ENCODE data around the gene MBOAT1.

The MBOAT1 gene

GRCh38 chr6:20113649-20114224 is 98.5 kb downstream of the MBOAT1 start:
- no peak for DNase-seq (ENCODE audit: low read depth)
- no peak for TF ChIP-seq CTCF (conservative IDR thresholded peaks at IDR 0.05; ENCODE audit: low read length)
- no peak overlapping the region for H3K4me3 ChIP-seq (ENCODE audit: low read length)

GRCh38 chr6:20112841-20113240 is 99.4 kb downstream of the MBOAT1 start:
- H3K4me3 ChIP-seq (ENCODE audit: low read length): no peak overlapping the region
- TF ChIP-seq CTCF (conservative IDR thresholded peaks at IDR 0.05; ENCODE audit: low read length): no peak
- DNase-seq (ENCODE audit: low read depth): no peak

GRCh38 chr6:20112241-20112640 is 100.0 kb downstream of the MBOAT1 start:
- no peak overlapping the region for H3K4me3 ChIP-seq (ENCODE audit: low read length)
- DNase-seq (ENCODE audit: low read depth): no peak
- TF ChIP-seq CTCF (conservative IDR thresholded peaks at IDR 0.05; ENCODE audit: low read length): no peak

- TF ChIP-seq CTCF (conservative IDR thresholded peaks at IDR 0.05; ENCODE audit: low read length): no peak
- no peak for DNase-seq (ENCODE audit: low read depth)
- no peak overlapping the region for H3K4me3 ChIP-seq (ENCODE audit: low read length)
Measured at GRCh38 chr6:20110478-20110877, 101.8 kb downstream of the MBOAT1 start.

GRCh38 chr6:20109526-20109925 is 102.7 kb downstream of the MBOAT1 start:
- TF ChIP-seq CTCF (conservative IDR thresholded peaks at IDR 0.05; ENCODE audit: low read length): no peak
- no peak for DNase-seq (ENCODE audit: low read depth)
- H3K4me3 ChIP-seq (ENCODE audit: low read length): no peak overlapping the region

- no peak for TF ChIP-seq CTCF (conservative IDR thresholded peaks at IDR 0.05; ENCODE audit: low read length)
- H3K4me3 ChIP-seq (ENCODE audit: low read length): no peak overlapping the region
- DNase-seq (ENCODE audit: low read depth): no peak
Measured at GRCh38 chr6:20105838-20106237, 106.4 kb downstream of the MBOAT1 start.

- DNase-seq (ENCODE audit: low read depth): no peak
Measured at GRCh38 chr6:20104696-20105095, 107.6 kb downstream of the MBOAT1 start.

More at GRCh38 chr6:20104696-20105095, 107.6 kb downstream of the MBOAT1 start:
- H3K4me3 ChIP-seq (ENCODE audit: low read length): no peak overlapping the region
- no peak for TF ChIP-seq CTCF (conservative IDR thresholded peaks at IDR 0.05; ENCODE audit: low read length)
